ENCODE results near the gene DMRT2.

Gene DMRT2

DNA sequence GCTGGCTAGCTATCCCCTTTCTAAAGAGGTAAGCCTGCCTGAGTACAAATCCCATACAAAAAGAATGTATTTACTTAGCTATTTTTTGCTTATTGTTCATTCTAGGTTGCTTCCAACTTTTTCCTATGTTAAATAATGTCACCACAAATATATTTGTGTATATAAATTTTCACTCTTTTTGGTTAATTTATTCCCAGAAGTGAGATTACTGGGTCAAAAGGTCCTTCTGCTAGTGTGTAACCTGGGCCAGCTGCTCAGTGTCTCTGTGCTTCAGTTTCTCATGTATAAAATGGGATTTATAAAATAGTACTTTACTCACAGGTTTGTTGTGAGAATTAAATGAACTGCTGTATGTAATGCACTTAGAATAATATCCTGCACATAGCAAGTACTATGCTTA is 23.9 kb upstream of the DMRT2 start:
- DNase-seq (ENCODE audit: low read depth), result no peak
- TF ChIP-seq, protein P1, sequence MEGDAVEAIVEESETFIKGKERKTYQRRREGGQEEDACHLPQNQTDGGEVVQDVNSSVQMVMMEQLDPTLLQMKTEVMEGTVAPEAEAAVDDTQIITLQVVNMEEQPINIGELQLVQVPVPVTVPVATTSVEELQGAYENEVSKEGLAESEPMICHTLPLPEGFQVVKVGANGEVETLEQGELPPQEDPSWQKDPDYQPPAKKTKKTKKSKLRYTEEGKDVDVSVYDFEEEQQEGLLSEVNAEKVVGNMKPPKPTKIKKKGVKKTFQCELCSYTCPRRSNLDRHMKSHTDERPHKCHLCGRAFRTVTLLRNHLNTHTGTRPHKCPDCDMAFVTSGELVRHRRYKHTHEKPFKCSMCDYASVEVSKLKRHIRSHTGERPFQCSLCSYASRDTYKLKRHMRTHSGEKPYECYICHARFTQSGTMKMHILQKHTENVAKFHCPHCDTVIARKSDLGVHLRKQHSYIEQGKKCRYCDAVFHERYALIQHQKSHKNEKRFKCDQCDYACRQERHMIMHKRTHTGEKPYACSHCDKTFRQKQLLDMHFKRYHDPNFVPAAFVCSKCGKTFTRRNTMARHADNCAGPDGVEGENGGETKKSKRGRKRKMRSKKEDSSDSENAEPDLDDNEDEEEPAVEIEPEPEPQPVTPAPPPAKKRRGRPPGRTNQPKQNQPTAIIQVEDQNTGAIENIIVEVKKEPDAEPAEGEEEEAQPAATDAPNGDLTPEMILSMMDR (conservative IDR thresholded peaks at IDR 0.05; ENCODE audit: low read depth, low read length), result no peak
- H3K4me3 ChIP-seq (ENCODE audit: low read depth, low read length), result no peak overlapping the region

DNA sequence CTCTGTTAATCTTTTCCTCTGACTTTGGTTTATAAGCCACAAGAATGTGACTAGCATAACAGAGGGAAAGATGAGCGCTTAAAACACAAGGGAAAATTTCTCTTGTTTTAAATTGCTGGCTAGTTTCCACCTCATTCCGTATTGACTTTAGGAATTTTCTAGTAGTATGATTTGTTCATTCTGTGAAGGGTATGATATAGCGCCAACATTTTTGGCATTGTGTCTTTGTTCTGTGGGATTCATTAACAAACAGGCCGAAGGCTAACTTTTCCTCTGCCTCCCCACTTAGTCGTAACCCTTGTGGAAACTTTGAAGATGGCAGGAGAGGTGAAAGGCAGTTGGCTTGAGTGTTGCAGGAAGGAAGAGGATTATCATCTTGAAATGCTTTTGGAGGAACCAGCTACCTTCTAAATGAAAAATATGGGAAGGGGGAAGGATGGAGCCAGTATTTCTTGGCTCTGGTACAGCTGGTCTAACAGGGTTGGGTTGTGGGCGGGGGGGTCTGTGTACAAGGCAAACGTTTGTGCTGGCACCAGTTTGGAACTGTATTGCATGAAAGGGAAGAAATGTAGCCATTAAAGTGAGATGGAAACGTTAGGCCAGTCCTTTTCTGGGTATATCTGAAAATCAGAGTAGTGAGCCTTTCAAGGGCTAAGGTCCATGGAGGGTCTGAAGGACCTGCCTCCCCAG is 21.5 kb upstream of the DMRT2 start:
- H3K4me3 ChIP-seq (ENCODE audit: low read depth, low read length), result no peak overlapping the region
- no peak for DNase-seq (ENCODE audit: low read depth)
- TF ChIP-seq, protein P1 (conservative IDR thresholded peaks at IDR 0.05; ENCODE audit: low read depth, low read length), result no peak

DNA sequence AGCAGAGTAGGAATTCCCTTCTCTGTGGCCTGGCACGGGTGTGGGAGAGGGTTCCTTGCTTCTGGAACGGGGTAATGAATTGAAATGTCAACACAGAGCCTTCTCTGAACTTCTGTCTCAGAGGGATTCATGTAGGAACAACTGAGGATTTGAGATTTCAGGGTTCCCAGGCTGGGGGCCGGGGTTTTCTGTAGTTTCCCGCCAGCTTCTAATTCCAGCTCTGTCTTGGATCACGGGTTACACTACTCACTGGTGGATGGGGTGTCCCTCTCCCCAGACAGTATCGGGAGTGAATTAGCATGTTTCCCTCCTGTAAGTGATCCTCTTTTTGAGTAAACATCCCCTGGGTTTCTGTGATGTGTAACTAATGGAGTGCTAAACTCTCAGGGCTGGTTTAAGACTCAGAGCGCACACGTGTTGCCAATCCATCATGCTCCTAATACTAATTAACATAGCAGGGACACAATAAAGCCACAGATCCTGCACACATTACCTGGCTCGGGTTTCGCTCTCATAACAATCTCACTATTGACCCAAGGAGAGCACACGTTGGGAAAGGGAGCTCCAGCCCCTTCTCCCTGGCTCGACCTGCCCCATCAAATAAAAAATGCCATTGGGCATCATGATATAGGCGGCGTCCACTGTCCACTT is 18.1 kb upstream of the DMRT2 start:
- H3K4me3 ChIP-seq (ENCODE audit: low read depth, low read length), result no peak overlapping the region
- TF ChIP-seq, protein P1 (conservative IDR thresholded peaks at IDR 0.05; ENCODE audit: low read depth, low read length), result no peak
- DNase-seq (ENCODE audit: low read depth), result no peak

DNA sequence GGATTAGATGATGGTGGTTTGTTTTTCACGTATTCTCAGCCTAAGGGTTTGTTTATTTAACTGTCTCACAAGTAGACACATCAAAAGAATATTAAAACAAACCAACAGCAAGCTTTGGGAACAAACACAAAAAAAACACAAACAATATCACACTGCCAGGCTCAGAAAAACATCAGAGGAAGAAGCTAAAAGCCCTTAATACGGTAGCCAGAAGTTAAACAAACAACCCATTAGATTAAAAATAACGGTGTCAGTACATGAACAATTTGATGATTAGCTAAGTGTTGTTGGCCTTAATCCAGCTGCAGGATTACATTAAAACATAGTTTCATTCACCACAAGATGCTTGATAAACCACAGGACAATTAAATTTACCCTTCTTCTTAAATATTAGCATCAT is 15.9 kb upstream of the DMRT2 start:
- H3K4me3 ChIP-seq (ENCODE audit: low read depth, low read length), result no peak overlapping the region
- DNase-seq (ENCODE audit: low read depth), result no peak
- TF ChIP-seq, protein P1 (conservative IDR thresholded peaks at IDR 0.05; ENCODE audit: low read depth, low read length), result no peak

DNA sequence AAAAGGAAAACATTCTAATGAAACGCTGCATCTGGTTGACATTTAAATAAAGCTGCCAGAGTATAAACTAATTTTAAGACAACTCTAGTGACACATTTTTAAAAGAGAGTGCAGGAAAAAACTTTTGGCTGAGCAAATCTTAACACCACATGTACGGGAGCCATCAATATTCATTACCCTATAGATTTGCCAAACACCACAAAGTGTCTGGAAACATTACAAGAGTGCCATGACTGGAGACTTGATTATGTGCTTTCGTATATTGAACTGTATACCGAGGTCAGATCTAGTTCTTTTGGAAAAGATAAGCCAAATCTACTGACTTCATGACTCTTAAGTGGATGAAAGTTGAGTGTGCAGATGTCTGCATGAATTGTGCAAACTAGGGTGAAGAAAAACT is 10.6 kb upstream of the DMRT2 start:
- TF ChIP-seq, protein P1 (conservative IDR thresholded peaks at IDR 0.05; ENCODE audit: low read depth, low read length), result no peak
- no peak for DNase-seq (ENCODE audit: low read depth)
- H3K4me3 ChIP-seq (ENCODE audit: low read depth, low read length), result no peak overlapping the region

DNA sequence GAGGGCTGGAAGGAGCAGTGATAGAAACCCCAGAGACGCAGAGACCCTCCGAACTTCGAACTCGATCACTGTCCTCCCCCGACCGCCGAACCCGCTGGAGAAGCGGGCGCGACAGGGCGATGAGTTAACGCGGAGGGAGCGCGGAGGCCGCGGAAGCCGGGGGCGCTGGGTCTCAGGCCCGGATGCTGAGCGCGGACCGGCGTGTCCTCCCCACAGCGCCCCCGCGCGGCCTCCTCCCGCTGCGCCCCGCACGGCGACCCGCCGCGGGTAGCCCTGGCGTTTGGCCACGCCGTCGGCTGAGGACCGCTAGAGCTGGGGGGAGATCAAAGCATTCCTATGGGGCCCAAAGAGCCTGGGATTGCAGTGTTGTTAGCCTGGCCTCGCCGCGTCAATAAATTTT is 7.7 kb upstream of the DMRT2 start:
- no peak overlapping the region for H3K4me3 ChIP-seq (ENCODE audit: low read depth, low read length)
- TF ChIP-seq, protein P1 (conservative IDR thresholded peaks at IDR 0.05; ENCODE audit: low read depth, low read length), result no peak
- no peak for DNase-seq (ENCODE audit: low read depth)

DNA sequence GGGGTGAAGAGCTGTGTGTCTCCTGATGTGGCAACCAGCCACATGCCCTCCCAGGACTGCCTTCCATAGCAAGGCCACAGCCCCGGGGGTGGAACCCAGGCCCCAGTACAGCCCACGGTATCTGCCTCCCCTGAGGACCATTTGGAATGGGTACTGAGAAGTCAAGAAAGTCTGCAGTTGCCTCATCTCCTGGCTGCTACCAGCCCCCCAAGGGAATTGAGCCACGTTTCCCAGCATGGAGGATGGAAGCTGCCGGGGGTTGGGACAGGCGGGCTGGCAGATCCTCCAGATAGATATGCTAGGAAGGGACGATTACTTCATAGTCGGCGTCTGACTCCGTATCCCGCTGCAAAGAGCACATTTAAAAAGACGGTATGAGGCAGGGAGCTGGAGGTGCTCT is 5.5 kb upstream of the DMRT2 start:
- no peak overlapping the region for H3K4me3 ChIP-seq (ENCODE audit: low read depth, low read length)
- TF ChIP-seq, protein P1 (conservative IDR thresholded peaks at IDR 0.05; ENCODE audit: low read depth, low read length), result no peak
- DNase-seq (ENCODE audit: low read depth), result no peak
